Brain microvascular endothelial cell (primary cell): ENCODE results near the gene ESYT3.

Source experiments
- DNase-seq: peaks from one replicate; pipeline ENCODE4 v3.0.0-alpha.2; 2020
- H3K27ac ChIP-seq: fragments of 250-450 bp; sonication (Bioruptor Pico); 2 replicates; pipeline ENCODE4 v1.5.1; 2020; ENCODE audit warnings: mild to moderate bottlenecking, moderate library complexity
- H3K27me3 ChIP-seq: fragments of 250-450 bp; sonication (Bioruptor Pico); replicated peaks from 2 replicates; pipeline ENCODE4 v1.5.1; 2020; ENCODE audit warnings: mild to moderate bottlenecking
- H3K36me3 ChIP-seq: fragments of 250-450 bp; sonication (Bioruptor Pico); replicated peaks from 2 replicates; pipeline ENCODE4 v1.5.1; 2020; ENCODE audit warnings: mild to moderate bottlenecking
- H3K4me3 ChIP-seq: 2 replicates; pipeline ENCODE4 v1.5.1; 2011; ENCODE audit warnings: low read depth, mild to moderate bottlenecking, control low read depth, low read length, moderate library complexity
- in situ Hi-C: cut with HindIII; loops from 2 replicates; pipeline ENCODE4 v1.10.0; 2017; ENCODE audit warnings: low sequenced_read_pairs, low pct_ligation_motif_present
- TF ChIP-seq, protein P1 (sequence below): IDR thresholded peaks from 2 replicates; pipeline ENCODE4 v1.5.1; 2011; ENCODE audit warnings: low read depth, mild to moderate bottlenecking, moderate library complexity, low read length, control low read depth, inconsistent platforms; ENCODE audit errors: missing control alignments

ESYT3 gene

DNA sequence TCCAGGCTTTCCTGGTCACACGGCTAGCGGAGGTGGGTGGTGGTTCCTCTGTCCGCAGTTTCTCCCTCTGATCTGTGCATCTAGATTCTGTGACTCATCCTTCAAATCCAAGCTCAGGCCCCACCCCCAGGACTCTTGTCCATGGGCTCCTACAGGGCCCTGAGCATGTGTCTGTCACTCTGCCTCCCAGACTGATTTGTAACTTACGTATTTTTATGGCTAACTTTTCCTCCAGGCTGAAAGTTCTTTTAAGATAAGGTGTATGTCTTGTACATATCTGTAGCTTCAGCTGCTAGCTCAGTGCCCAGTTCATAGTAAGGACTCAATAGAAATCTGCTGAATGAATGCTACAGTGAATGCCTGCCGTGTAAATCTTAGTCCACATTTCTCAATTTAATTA is 8.0 kb downstream of the ESYT3 start:
- Histone ChIP-seq H3K27ac (no peak overlapping the region), H3K36me3 (no peaks in the 10 kb centered on the region), H3K27me3 (no peaks in the 10 kb centered on the region), H3K4me3 (no peak overlapping the region)
- in situ Hi-C loops: no loop called here
- TF ChIP-seq, protein P1, sequence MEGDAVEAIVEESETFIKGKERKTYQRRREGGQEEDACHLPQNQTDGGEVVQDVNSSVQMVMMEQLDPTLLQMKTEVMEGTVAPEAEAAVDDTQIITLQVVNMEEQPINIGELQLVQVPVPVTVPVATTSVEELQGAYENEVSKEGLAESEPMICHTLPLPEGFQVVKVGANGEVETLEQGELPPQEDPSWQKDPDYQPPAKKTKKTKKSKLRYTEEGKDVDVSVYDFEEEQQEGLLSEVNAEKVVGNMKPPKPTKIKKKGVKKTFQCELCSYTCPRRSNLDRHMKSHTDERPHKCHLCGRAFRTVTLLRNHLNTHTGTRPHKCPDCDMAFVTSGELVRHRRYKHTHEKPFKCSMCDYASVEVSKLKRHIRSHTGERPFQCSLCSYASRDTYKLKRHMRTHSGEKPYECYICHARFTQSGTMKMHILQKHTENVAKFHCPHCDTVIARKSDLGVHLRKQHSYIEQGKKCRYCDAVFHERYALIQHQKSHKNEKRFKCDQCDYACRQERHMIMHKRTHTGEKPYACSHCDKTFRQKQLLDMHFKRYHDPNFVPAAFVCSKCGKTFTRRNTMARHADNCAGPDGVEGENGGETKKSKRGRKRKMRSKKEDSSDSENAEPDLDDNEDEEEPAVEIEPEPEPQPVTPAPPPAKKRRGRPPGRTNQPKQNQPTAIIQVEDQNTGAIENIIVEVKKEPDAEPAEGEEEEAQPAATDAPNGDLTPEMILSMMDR: no peak
- peak; percentile 84 for DNase-seq

DNA sequence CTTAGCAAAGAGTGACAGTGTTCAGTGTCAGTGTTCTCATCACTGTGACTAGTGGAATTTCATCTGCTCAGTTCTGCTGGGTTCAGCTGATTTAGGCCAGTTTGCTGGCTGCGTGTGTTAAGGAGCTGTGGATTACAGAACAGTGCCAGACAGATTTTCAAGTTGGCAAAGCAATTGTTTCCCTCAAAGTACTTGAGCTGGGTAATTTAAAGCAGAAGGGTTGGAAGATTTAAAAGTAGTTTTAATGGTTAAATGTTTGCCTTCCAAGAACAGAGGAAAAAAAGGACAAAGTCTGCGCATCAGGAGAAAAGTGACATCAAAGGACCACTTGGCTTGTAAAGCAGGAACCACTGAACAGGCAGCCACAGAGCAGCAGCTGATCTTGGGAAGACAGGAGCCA is 8.7 kb downstream of the ESYT3 start:
- in situ Hi-C loops: no loop called here
- TF ChIP-seq, protein P1: no peak
- H3K27me3 ChIP-seq: no peaks in the 10 kb centered on the region
- H3K27ac ChIP-seq: no peak overlapping the region
- H3K36me3 ChIP-seq: no peaks in the 10 kb centered on the region
- no peak for DNase-seq
- H3K4me3 ChIP-seq: no peak overlapping the region

DNA sequence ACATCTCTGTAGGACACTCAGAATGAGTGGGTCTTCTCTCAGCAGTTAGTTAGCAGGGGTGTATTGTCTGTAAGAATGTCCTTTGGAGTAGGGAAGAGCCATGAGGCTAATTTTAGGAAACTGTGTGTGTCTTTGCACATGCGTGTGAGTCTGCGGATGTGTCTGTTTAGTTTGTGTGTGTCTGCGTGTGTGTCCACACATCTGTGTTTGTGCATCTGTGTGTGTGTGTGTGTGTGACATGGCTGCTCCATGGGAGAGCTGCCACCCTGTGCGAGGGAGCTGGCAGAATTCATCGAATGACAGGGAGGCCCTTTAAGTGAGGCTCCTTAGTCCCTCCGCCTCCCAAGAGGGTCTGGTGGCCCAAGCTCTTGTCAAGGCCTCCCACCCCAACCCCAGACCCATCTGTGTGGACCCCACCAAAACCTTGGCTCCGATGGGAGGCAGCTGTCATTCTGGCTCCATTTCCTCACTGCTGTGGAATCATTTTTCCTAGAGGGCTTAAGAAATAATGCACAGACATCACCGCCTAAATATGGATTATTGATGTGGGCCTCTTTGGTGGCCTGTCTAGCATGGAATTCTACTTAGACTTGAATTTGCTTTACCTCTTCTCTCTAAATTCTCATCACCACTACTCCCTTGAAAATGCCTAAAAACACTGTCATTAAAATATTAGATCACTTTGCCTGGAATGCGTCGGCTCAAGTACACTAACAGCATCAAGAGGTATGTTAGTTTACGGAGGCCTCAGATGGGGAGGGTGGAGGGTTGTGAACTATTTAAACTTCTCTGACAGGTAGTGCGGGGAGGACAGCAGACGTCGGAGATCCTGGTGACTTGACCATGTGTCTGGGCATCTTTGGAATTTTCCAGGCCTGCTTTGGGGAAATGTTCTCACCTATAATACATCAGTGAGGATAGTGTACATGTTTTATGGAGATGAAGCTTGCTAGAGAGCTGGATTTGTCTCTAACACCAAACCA is 9.4 kb downstream of the ESYT3 start:
- Histone ChIP-seq H3K36me3 (no peaks in the 10 kb centered on the region), H3K4me3 (no peak overlapping the region), H3K27ac (no peak overlapping the region), H3K27me3 (no peaks in the 10 kb centered on the region)
- no peak for DNase-seq
- in situ Hi-C loops: no loop called here
- TF ChIP-seq, protein P1: no peak

DNA sequence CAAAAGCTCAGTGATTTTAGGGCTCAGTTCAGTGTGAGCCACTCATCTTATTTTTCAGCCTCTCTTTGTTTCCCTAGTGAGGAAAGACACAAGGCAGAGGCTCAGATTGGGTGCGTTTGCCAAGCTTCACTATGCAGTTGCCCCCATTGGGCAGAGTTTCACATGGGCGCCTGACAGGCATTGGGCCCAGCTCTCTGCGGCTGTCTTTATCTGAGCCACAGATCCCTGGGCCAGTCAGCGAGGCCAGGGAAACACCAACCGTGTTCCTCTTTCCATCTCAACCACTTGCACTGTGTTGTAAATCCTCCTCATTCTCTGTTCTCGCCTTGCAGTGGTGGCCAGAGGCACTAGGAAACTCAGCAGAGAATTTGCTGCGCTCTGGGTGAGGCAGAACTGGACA is 10.8 kb downstream of the ESYT3 start:
- in situ Hi-C loops: no loop called here
- TF ChIP-seq, protein P1: no peak
- Histone ChIP-seq H3K36me3 (no peaks in the 10 kb centered on the region), H3K27ac (no peak overlapping the region), H3K27me3 (no peaks in the 10 kb centered on the region), H3K4me3 (no peak overlapping the region)
- no peak for DNase-seq

DNA sequence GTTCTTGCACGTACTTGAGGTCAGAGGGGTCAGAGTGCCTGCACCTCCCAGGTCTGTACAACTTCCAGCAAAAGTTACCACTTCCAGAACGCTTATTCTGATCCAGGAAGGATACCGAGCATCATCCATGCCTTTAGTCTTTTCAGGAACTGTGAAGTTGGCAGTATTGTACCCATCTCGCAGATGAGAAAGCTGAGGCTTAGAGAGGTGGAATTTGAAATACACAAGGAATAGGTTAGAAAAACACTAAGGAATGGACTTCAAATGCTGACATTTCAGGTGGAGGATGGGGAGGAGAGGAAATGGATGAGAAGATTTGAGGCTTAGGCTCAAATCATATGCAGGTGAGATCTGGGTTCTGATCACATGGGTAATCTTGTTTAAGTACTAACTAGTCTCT is 11.2 kb downstream of the ESYT3 start:
- DNase-seq: no peak
- in situ Hi-C loops: no loop called here
- TF ChIP-seq, protein P1: no peak
- Histone ChIP-seq H3K27me3 (no peaks in the 10 kb centered on the region), H3K27ac (no peak overlapping the region), H3K36me3 (no peaks in the 10 kb centered on the region), H3K4me3 (no peak overlapping the region)
